NCI-H1048 (cell line): Measurements from ENCODE around the gene ARL15.

Experiments used
- DNase-seq: peaks from one replicate; lab custom pipeline; 2025; lab: John Stamatoyannopoulos, UW

ARL15 gene

DNA sequence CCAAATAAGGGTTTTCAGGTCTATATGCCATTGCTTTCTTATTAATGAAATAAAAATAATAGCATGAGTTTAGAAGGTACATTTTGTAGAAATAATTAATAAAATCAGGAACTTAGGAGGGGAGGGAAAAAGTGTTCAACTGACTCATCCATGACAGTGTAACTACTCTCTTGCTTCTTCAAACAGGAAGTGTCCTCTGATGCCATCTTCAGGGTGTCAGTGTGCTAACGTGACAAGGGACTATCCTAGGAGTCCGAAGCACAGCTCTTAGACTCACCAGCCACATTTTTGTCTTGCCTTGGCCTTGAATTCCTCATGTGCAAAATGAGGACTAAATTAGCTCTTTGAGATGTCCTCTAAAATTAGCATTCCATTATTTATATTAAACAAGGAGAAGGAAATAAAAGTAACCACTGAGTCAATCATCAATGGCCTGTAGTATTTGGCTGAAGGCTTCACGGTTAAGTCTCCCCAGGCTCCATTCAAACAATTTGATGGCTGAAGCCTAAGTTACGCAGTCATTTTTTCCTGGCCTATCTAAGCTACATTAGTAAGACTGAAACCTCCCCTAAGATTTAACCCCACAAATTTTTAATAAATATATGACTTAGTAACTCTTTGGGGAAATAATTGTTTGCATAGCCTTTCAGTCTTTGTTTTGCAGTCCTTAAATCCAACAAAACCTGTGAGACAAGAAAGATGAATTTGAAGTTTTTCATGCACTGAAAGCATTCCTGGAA is 151.1 kb downstream of the ARL15 start:
- no peak for DNase-seq

DNA sequence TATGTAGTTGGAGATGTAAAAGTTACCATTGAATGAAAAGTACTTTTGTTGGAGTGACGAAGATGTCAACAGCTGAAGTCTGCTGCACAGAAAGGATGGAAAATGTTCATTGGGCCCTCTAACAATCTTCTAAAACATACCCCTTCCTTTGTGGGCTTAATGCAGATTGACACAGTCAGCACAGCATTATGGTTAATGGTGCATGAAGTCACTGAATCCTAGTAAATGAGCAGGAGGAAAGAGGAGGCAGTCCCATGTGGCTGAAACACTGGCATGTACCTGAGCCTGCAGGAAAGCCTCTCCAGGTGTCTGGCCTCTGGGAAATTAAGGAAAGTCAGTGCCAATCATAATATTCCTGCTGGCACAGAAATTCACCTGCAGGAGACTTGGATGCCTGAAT is 153.8 kb downstream of the ARL15 start:
- no peak for DNase-seq

DNA sequence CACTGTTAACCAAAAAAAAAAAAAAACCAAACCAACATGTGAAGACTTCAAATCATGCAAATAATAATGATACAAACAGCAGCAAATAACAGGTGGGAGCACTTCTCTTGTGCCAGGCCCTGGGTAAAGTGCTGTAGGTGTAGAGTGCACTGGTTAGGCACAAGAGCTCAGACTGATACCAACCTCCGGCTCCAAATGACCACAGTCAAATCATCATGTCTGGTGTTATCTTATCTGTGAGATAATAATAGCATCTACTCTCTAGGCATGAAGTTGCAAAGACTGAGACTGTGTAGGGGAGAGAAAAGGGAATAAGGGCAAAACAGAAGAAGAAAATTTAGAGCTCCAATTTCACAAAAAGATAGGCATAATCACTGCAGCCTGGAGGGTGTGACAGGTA is 159.5 kb downstream of the ARL15 start:
- DNase-seq = no peak

DNA sequence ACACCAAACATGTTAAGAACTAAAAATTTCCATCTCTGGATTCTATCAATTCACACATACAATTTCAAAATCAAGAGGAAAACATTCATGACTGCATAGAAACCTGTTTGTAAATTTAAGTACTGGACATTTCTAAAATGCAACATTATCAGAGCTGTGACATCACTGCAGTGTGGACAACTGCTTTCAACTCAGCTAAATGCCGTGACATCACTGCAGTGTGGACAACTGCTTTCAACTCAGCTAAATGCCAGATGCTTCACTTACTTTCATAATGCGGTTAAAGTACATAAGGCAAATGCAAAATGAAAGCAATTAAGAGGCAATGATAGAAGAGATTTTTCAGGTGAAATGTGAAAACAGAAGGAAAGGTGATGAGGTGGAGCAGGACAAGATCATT is 161.5 kb downstream of the ARL15 start:
- DNase-seq = no peak

DNA sequence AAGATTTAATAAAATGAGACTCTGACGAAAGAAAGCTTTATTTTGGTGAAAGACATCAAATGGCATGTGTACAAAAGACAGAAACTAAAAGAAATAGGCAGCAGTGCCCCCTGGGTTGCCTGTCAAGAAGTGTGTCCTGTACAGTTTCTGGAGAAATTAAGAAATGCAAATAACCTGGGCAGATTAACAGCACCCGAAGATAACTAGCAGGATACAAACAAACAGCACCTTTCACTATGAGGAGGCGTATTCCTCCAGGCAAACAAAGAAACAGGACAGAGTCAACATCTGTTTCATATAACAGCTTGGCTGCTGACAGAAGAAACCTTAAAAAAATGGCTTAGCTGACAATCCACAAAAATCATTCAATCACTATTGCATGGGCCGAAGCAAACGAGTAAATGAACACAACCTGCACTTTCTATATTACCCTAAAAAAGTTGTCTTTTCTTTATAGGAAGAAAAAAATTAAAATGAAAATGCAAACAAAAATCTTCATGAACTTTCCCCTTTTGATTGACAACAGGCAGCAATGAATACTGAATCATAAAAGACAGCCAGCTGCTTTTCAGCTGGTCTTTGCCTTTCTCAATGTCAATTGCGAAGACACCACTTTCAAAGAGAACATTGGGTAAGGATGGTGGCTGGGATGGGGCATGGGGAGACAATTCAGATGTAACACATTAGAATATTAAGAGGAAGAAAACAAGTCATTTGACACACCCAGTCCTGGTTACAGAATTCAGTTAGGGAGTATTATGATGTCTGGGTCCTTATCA is 162.1 kb downstream of the ARL15 start:
- no peak for DNase-seq

DNA sequence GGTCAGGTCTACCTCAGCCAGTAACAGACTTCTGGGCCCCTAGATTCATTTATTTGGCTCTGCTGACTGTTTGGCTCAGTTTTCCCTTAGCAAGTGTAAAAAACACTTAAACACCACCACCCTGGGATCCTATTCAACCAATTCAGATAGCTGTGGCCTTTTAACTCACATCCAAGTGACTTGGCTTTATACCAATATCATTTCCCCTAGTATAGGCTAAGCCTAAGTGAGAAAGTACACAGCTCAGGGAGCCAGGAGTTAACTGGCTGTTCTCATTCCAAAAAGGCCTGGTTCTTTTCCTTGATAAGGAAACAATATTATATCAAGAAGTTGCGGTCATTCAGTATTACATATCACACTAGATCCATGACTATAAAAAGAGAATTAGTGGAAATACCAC is 163.5 kb downstream of the ARL15 start:
- DNase-seq = no peak

DNA sequence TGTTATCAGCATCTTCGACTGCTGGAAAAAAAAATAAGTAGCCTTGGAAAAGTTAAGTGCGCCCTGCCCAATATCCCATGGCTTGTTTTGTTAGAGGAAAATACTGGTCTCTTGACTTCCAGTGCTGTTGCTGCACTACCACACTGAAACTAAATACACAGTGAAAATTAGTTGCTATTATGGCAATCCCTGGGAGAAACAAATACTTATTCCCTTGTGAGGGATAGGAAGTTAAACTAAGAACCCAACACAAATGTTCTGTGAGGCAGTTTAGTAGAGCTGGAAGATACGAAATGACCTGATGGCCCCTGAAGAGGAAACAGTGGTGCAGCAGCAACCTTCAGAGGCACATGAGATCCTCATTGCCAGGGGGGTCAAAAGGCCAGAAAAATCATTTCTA is 164.0 kb downstream of the ARL15 start:
- no peak for DNase-seq

DNA sequence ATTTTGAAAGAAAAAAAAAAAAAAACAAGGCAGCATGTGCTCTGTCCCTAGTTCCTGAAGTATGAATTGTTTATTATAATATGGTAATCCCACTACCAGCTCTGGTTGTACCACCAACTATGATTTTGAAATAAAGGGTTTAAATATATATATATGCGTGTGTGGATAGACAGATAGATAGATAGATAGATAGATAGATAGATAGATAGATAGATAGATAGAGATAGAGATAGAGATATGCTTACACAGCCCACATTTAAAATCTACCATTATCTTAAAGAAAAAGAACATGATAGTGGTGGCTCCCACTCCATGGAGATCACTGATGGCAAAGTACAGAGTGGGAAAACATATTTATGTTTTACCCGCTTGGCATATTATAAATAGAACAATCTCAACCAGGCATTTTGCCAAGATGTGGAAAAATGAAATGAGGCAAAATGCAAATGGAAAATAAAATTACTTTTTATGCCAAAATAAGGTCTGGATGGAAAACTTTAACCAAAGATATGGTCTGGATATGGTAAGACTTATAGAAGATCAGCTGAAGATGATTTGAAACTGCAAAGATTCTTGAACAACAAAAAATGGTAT is 170.0 kb downstream of the ARL15 start:
- DNase-seq = no peak

DNA sequence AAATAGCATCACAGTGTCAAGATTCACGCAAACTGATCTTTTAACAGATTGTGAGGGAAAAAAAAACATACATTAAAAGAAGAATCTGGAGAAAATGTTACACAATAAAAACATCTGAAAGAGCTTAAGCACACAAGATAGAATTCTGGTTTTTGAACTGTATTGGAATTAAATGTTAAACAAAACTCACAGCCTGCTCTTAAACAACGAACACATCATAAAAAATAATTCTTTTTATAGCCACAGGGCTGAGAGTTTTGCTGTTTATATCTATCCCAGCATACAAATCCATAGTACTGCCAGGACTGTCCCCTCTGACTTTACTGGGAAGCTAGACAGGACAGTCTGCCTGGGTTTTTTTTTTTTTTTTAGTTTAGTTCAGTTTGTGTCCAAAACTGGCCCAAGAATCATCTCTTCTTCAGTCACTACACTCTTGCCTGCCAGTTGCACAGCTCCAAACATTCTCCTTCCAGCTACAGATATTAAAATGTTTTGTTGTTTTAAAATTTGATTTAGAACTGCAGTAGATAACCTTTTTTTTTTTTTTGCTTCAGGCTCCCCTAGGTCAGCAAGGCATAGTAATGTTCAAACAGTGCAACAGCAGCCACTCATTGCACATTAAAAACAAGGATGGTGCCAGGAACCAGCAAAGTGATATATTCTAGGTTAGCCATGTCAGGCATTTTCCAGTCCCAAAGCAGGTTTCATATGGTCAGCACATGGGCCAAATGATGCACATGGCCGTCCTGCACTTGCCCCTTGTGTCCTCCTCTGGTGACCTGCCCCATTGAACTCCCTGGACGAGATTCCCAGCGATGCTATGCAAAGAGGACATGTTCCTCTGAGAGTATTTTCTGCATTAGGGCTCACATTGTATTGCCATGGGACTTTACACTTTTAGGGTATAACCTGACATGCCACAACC is 173.6 kb downstream of the ARL15 start:
- DNase-seq = no peak

DNA sequence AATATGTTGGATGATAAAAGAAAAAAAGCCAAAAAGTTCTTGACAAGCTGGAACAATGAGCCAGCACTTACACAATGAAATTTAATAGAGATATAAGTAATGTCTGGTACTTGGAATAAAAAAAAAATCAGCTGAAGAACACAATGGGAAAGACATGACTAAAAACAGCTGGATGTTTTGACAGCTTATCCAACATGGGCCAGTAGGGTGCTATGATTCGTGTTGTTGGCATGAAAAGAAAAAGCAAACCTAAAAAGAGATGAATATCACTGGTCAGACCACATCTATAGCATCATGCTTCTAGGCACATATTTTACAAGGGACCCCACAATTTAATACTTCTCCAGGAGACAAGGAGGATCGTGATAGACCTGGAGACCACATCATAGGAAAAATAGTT is 175.3 kb downstream of the ARL15 start:
- no peak for DNase-seq

DNA sequence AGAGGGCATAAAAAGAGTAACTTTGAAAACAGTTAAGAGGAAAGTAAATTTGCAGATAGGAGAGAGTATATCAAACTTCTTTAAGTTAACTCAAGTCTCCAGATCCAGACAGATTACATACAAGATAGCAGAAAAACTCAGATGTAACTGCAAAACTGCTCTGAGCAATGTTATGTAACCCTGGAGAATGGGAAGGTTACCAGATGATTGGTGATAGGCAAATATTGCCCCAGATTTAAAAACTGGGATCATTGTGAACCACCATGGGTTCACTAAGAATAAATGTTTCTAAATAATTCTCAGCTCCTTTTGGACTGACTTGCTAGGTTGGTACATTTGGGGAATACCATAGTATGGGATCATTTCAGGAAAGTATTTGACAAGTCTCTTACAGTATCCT is 176.5 kb downstream of the ARL15 start:
- no peak for DNase-seq

DNA sequence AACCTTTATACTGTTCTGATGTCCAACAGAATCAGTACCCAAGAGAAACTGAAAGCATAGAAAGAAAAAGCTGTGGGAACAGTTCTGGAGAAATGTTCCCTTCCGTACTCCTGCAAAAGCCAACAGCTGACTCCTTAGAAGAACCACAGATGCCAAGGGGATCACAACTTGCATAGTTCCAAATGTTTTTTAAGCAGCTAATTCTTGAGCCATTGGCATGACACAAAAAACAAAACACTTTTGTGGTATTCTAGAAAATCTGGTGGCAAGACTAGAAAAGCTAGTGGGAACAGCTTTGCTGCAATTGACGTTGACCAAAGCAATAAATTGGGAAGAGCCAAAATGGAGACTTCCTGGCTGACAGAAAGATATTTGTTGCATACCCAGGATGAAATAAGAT is 189.9 kb downstream of the ARL15 start:
- no peak for DNase-seq

DNA sequence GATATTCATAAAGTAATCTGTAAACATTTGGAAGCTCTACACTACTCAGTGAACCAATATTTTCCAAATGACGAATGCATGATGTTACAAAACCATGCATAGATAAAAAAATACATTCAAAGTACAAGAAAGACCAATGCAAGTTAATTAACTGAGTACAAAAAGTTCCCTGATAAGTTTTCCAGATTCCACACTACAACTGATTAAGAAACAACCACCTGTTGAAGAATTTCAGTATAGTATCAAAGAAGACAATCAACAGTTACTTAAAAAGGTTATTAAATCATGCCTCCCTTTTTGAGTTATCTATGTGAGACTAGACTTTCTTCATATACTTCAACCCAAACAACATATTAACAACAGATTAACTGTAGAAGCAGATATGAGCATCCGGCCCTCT is 192.4 kb downstream of the ARL15 start:
- no peak for DNase-seq

DNA sequence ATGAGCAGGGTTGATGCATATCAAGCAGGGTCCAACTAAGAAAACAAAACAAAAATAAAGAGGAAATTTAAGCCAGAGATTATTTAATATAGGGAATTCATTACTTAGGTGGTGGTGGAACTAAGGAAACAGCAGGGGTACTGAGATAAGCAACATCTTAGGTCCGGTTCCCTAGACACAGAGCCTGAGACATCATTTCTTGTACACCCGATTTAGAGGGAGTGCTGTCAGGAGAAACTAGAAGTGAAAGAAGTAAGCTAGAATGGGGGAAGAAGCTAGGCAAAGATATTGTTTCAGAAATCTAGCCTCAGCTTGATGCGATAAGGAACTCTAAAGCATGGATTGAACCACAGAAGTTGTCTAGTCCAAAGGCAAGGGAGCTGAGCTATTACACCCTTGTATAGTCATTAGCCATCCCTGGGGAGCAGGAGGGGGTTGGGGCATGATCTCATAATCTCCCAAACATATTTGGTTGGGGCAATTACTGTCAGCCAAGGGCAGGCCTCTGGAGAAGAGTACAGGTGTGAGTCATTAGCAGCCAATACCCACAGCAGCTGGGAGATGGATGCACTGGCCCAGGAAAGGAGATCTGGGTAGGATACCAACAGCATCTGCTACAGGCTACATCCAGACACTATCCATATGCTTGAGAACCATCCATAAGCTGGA is 194.5 kb downstream of the ARL15 start:
- DNase-seq = no peak

DNA sequence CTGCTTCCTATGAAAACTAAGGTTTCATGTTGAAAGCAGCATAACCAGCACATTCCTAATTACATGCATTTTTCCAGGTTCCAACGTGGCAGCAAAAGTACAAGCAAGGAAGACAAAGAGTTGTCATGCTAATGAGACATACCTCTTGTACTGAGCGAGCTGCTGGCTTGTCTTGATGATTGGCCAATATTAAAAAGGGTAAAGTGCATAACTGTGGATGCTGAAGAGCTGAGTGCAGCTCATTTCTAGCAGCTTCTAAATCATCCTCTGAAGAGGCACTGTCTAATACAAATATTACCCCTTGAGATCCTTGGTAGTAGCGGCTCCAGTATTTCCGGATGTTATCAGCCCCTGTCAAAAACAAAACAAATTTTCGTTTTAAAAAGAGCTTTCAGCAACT is 197.3 kb downstream of the ARL15 start:
- no peak for DNase-seq

DNA sequence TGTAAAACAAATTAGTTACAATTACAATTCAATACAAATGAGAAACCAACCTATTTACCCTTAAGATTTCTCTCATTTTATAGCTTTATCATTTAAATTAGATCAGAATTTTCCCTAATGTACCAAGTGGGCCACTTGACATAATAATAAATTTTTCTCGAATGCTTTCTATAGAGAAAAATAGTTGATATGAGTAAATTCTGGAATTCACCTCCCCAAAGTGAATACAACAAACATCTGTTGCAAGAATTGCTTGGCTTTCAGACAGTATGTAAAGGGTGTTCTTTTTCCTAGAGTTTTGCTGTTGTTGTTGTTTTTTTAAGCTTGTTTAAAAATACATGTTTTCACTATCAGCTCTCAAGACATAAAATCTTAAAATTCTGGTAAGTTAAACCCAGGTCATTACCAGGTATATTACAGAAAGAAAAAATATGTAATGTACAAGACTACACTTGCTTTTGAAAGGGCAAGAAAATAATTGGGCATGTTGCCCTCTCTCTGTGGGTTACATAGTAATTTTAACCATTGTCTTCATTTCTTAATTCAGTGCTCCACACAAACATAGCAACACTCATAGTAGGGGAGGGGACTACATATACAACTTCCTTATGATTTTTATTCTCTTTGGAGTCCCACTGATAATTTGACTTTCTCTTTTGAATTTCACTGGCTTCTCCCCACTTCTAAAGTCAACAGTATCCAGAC is 200.6 kb downstream of the ARL15 start:
- no peak for DNase-seq

DNA sequence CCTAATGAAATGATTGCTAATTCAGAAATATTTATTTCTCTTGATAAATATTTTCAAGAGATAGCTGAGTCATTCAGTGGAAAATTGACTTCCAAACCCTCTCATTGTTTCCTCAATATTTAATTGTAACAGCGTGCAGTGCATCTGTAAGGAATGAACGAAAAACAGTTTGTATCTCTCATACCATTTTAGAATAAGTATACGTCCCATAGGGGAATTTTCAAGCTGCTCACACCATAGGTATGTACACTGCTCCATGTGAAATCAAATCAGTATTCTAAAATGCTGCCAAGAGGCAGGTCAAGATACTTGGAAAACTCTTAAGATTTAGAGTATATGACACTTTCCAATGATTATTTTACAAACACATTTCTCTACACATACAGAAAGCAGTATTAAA is 202.2 kb downstream of the ARL15 start:
- no peak for DNase-seq

DNA sequence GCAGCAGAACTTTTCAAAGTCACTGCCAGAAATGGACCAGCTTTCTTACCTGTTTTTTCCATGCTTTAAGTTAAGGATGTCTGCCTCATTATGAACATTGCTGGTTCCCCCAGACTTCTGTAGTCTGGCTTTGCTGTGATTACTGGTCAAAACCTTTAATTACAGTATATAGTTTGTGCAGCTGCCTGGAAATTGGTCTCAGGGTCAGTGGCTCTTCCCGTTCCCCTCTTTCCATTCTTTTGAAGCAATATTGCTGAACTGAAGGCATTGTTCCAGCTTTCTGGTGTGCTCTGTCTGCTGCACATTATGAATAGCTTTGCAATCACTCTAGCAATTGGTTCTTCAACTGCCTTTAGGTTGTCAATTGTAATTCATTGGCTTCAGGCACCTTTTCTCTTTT is 206.5 kb downstream of the ARL15 start:
- DNase-seq = no peak

DNA sequence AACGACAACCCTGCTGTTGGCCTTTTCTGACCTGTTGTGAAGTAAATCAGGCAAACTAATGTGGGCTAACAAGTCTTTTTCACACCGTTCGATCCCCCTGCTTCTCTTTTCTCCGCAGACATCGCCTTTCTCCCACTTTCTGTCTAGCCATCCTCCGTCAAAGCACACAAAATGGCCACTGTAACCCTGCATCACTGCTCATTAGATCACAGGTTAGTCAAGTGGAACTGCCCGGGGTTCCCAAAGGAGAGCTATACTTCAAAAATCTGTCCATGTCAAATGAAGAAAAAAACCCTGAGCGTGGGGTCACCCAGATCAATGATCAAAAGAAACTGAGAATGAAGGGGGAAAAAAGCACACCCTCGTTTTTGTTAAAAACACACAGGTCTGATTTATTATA is 212.1 kb downstream of the ARL15 start:
- no peak for DNase-seq

DNA sequence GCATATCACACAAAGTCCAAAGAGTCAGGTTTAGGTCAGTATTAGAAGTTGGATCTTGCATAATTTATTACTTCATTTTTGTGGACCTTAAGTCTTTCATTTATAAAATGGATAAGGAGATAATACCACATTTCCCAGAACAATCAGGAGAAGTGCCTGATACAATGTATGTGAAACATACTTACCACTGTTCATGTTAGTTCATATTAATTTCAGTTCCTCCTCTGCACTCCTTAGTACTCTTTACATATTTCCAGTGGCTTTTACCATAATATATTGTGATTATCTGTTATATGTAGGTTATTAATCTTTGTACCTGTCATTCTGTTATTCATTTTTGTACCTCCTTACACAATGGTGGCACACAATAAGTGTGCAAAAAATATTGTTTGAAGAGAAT is 214.4 kb downstream of the ARL15 start:
- no peak for DNase-seq

DNA sequence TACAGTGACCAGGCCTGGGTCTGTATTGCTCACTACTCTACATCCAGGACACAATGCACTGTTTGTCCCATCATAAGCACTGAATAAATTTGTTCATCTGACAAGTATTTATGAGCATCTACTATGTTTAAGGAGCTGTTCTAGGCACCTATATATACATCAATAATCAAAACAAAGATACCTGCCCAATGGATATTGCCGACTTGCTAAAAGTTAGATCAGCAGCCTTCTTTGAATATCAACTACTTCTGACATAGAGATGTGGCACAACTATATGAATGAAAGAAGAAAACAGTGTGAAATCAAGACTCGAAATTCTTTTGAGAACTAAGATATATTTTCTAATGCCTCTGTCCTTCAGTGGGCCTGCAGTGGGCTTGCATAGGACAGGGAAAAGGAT is 215.7 kb downstream of the ARL15 start:
- DNase-seq = no peak
